T-helper 2 cell treated with Interferon-gamma antibody and Interleukin-4, amounts not matched to agents 5 μg/mL and 100 μg/mL, for 36 hours (primary cell): ENCODE results near the gene SAMD1.

Source experiments
- DNase-seq: peaks from one replicate; pipeline ENCODE4 v3.0.0; 2021; ENCODE audit warnings: low spot score
- H3K27ac Mint-ChIP-seq: one replicate; pipeline ENCODE4 v1.8.0; 2021; ENCODE audit warnings: mild to moderate bottlenecking, mixed read lengths
- H3K27me3 Mint-ChIP-seq: one replicate; pipeline ENCODE4 v1.8.0; 2021; ENCODE audit warnings: low read depth, mixed read lengths
- H3K36me3 Mint-ChIP-seq: one replicate; pipeline ENCODE4 v1.8.0; 2021; ENCODE audit warnings: low read depth, mixed read lengths
- H3K4me1 Mint-ChIP-seq: one replicate; pipeline ENCODE4 v1.8.0; 2021; ENCODE audit warnings: low read depth, mixed read lengths
- H3K4me3 Mint-ChIP-seq: one replicate; pipeline ENCODE4 v1.8.0; 2022; ENCODE audit warnings: mild to moderate bottlenecking, moderate library complexity, mixed read lengths
- H3K9me3 Mint-ChIP-seq: one replicate; pipeline ENCODE4 v1.8.0; 2021; ENCODE audit warnings: mixed read lengths

The SAMD1 gene

DNA sequence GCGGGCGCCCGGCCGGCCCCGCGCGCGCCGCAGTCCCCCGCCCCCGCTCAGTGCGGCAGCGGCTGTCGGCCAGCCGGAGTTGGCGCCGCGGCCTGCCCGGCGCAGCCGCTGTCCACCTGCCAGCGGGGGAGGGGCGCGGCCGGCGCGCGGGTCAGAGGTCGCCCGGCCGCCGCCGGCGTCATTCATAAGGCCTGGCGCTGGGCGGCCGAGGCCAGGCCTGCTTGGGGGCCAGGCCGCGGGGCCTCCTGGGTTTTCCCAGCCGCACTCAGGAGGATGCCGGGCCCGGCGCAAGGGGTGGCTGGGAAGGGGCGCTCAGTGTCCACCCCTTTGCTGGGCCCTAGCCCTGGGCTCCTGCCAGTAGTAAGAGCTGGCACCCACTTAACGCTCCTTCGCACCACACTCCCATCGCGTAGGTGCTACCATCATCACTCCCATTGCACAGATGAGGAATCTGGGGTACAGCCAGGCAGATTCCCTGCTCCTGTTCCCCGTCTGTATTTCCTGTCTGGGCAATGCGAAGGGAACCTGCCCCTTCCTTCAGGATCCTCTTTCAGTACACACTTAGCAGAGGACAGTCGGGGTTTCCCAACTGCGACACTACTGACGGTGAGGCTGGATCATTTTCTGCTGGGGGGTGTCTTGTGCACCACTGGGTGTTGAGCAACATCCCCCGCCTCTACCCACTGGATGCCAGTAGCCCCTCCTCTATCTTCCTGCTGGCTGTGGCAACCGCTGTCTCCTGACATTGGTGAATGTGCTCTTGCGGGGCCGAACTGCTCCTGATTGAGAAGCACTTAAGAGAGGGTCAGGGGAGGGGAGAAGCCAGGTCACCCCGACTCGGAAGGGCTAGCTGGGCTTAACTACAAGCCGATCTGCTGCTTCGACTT lies 27.9 kb upstream of the SAMD1 start:
- no peaks in the 10 kb centered on the region for H3K9me3 Mint-ChIP-seq
- peak overlapping the region; percentile 93 for H3K27ac Mint-ChIP-seq
- peak; percentile 27 for DNase-seq
- peak overlapping the region; percentile 86 for H3K4me3 Mint-ChIP-seq
- H3K27me3 Mint-ChIP-seq, result no peaks in the 10 kb centered on the region
- H3K36me3 Mint-ChIP-seq, result peaks cover 23% of the 10 kb centered on the region
- H3K4me1 Mint-ChIP-seq, result peaks cover 30% of the 10 kb centered on the region

DNA sequence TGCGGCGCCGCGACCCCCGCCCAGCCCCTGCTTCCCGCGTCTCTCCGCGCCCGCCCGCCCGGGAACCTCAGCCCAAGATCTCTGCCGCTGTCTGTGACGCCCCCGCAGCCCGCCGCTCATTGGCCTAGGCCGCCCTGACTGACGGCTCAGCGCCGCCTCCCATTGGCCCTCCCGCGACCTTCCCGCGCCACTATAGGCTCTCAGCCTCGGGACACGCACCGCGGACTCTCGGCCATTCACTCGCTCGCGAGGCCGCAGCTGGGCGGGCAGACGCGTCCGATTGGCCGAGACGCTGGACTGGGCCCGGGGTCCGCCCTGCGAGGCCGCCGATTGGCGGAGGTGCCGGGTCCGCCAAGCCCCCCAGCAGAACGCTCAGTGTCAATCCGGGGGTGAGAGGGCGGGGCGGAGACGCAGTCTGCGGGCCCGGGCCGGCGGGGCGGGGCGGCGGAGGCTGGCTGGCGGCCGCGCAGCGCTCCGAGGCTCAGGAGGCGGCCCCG lies 27.2 kb upstream of the SAMD1 start, which contains the start of gene PRKACA:
TSS of gene PRKACA (minus strand) at position 95 of the 497 bp plus-strand sequence. CDS start 215 bp downstream, outside the sequence.
- Mint-ChIP-seq H3K4me3 (peak within 1 kb of the TSS; percentile 94), H3K9me3 (no peaks in the 10 kb centered on the region), H3K4me1 (peaks cover 30% of the 10 kb centered on the region), H3K27me3 (no peaks in the 10 kb centered on the region), H3K27ac (peak within 1 kb of the TSS; percentile 93), H3K36me3 (peaks cover 19% of the 10 kb centered on the region)
- peak; percentile 100 for DNase-seq

DNA sequence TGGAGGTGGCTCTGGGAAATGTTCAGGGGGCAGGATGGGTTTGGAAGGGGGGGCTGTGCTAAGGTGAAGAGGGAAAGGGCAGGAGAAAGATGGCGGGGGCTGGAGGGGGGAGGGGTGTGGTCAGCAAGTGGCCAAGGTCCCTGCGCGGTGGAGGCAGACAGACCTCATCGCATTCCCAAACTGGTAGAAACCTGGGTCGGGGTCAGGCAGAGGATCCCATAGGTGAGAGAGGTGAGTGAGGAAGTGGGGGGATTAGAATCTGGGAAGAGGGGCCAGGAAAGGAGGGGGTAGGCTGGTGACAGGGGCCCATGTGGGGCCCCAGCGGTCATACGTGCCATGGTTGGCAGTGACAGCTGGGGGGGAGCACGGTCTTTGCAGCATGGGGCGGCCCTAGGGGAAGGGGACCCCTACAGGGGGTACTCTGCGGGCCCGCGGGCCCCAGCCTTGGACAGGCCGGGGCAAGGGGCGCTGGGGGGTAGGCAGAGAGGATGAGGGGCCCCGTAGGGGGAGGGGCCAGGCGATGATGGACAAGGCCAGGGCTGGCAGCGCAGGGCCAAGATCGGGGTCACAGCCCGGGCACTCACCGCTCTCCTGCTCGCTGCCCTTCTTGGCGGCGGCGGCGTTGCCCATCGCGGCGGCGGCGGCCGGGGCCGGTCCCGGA lies 26.5 kb upstream of the SAMD1 start:
- H3K27ac Mint-ChIP-seq, result peak overlapping the region; percentile 88
- peaks cover 29% of the 10 kb centered on the region for H3K4me1 Mint-ChIP-seq

DNA sequence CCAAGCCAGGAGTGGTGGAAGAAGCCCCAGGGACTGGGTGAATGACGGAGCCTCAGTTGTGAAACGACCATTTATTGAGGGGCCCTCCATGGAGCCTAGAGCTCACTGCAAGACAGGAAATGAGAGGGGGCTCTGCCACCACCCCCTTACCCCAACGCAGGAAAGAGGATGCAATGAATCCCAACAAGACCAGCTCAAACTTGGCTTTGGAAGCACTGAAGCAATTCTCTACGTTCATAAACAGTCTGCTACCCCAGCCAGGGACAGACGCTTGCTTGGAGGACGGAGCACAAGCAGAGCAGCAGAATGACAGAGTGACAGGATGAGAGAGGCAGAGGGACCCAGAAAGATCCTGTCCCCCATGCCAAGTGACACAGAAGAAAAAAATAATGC lies 26.0 kb upstream of the SAMD1 start:
- no peaks in the 10 kb centered on the region for H3K27me3 Mint-ChIP-seq
- H3K27ac Mint-ChIP-seq, result peak overlapping the region; percentile 88
- peak overlapping the region; percentile 94 for H3K4me3 Mint-ChIP-seq
- no peak for DNase-seq
- H3K36me3 Mint-ChIP-seq, result peaks cover 14% of the 10 kb centered on the region
- peaks cover 34% of the 10 kb centered on the region for H3K4me1 Mint-ChIP-seq
- no peaks in the 10 kb centered on the region for H3K9me3 Mint-ChIP-seq

More for the DNA sequence above, 26.5 kb upstream of the SAMD1 start:
- H3K36me3 Mint-ChIP-seq, result peaks cover 15% of the 10 kb centered on the region
- H3K27me3 Mint-ChIP-seq, result no peaks in the 10 kb centered on the region
- peak; percentile 23 for DNase-seq
- H3K4me3 Mint-ChIP-seq, result peak overlapping the region; percentile 94
- H3K9me3 Mint-ChIP-seq, result no peaks in the 10 kb centered on the region

DNA sequence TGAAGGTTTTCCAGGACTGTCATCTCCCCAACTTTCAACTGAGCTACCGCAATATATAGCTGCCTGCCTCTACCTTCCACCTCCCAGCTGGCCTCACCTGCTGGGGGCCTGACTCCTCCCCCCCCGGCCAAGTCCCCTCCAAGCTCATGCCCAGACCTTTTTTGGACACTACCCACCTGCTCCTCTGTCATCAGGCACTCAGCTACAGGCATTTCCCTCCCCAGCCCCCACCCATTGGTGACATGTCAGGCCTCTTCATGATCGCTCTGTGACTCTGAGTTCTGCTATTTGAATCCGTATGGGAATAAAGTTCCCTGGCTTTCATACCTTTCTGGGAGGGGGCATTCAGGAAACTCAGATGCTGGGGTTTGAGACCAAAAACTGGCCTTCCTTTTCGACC lies 25.2 kb upstream of the SAMD1 start:
- Mint-ChIP-seq H3K36me3 (peaks cover 10% of the 10 kb centered on the region), H3K4me3 (peak overlapping the region; percentile 94), H3K27me3 (no peaks in the 10 kb centered on the region), H3K4me1 (peaks cover 36% of the 10 kb centered on the region), H3K9me3 (no peaks in the 10 kb centered on the region), H3K27ac (no peak overlapping the region)
- no peak for DNase-seq

DNA sequence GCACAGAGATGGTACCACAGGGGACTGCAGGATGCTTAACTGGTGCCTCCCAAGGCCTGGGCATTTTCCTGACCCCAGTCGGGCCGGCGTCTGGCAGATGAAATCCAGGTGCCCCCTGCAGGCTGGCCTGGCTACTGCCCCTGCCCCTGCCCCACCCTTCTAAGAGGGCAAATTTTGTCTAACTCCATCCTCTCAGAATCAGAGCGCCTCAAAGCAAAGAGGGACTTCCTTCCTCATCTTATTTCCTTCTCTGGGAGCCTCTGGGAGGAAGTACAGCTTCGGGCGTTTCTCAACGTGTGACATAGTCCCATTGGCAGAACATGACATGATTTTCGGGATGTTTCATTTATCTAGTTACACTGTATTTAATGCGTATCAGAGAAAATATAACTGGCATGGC lies 24.3 kb upstream of the SAMD1 start:
- peak; percentile 38 for DNase-seq
- peak overlapping the region; percentile 26 for H3K27ac Mint-ChIP-seq
- no peaks in the 10 kb centered on the region for H3K27me3 Mint-ChIP-seq
- H3K36me3 Mint-ChIP-seq, result peaks cover 6% of the 10 kb centered on the region
- H3K4me3 Mint-ChIP-seq, result no peak overlapping the region
- H3K9me3 Mint-ChIP-seq, result no peaks in the 10 kb centered on the region
- H3K4me1 Mint-ChIP-seq, result peaks cover 36% of the 10 kb centered on the region

DNA sequence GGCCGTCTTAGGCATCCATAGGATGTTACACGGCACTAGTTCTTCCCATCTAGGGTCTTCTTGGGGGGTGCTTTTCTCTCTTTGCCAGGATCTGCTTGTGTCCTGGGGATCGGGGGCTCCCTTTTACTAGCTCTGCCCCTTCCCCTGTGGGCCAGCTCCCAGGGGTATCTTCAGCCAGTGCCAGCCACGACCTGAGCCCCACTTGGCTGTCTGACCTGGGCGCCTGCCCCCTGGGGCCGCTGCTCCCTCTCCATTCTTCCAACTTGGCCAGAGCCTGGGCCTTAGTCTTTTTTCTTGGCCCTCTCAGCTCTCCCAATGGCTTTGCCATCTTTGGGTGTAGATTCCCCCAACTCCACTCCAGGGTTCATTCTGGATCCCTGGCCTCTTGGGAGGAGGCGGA lies 23.9 kb upstream of the SAMD1 start:
- Mint-ChIP-seq H3K4me1 (peaks cover 36% of the 10 kb centered on the region), H3K27me3 (no peaks in the 10 kb centered on the region), H3K4me3 (no peak overlapping the region), H3K36me3 (peaks cover 6% of the 10 kb centered on the region), H3K27ac (peak overlapping the region; percentile 26), H3K9me3 (no peaks in the 10 kb centered on the region)
- DNase-seq, result no peak

DNA sequence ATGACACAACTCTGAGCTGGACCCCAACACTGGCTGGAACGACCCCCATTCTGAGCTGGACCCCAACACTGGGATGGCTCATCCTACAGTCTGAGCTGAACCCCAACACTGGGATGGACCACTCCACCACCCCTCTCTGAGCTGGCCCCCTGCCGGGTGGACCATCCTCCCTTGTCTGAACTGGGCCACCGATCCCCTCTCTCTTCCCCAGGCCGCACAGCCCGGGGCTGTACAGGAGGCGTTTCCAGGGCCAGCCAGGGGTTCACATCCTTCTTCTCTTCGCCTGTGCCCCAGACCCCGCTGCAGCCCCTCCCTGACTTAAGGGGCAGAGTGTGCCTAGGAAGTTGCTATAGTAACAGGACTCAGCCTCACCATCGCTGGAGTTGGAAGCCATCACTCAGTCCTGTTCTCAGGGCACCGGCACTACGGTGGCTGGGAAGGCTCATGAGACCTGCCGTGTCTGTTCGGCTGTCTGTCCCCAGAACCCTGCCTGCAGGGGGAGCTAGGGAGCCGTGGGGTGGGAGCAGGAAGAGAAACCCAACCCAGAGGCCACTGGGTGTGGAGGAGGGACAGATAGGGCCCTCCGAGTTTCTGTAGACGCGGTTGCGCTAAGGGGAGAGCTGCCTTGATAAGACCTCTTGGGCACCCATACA lies 23.3 kb upstream of the SAMD1 start:
- H3K9me3 Mint-ChIP-seq, result no peaks in the 10 kb centered on the region
- H3K4me3 Mint-ChIP-seq, result no peak overlapping the region
- peaks cover 2% of the 10 kb centered on the region for H3K36me3 Mint-ChIP-seq
- H3K27ac Mint-ChIP-seq, result no peak overlapping the region
- DNase-seq, result no peak
- H3K4me1 Mint-ChIP-seq, result peaks cover 32% of the 10 kb centered on the region
- no peaks in the 10 kb centered on the region for H3K27me3 Mint-ChIP-seq

DNA sequence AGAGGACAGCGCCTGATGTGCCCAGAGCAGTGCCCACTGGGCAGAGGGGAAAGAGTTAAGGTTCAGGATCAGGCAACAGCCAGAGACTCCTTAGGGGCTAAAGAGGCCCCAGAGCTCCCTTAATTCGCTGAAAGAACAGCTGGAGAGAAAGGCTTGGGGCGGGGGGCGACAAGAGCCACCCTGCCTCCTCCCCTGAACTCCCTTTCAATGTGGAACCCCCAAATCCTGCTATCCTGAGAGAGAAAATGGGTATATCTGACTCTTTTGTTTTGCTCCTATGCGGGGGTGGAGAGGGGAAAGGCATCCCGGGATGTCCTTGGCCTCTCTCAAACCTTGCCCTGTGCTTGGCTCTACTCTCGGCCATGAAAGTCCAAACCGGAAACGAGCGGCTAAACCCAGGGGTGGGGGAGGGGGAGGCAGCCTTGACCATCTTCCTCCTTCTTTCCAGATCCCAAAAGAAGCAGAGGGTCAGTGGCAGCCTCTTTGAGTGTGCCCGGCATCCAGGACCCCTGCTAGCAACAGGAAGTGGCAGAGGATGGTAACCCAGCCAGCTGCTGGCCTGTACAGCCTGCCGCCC lies 22.3 kb upstream of the SAMD1 start:
- H3K4me1 Mint-ChIP-seq, result peaks cover 27% of the 10 kb centered on the region
- DNase-seq, result no peak
- no peaks in the 10 kb centered on the region for H3K36me3 Mint-ChIP-seq
- H3K27me3 Mint-ChIP-seq, result no peaks in the 10 kb centered on the region
- H3K27ac Mint-ChIP-seq, result no peak overlapping the region
- H3K4me3 Mint-ChIP-seq, result no peak overlapping the region
- H3K9me3 Mint-ChIP-seq, result no peaks in the 10 kb centered on the region

DNA sequence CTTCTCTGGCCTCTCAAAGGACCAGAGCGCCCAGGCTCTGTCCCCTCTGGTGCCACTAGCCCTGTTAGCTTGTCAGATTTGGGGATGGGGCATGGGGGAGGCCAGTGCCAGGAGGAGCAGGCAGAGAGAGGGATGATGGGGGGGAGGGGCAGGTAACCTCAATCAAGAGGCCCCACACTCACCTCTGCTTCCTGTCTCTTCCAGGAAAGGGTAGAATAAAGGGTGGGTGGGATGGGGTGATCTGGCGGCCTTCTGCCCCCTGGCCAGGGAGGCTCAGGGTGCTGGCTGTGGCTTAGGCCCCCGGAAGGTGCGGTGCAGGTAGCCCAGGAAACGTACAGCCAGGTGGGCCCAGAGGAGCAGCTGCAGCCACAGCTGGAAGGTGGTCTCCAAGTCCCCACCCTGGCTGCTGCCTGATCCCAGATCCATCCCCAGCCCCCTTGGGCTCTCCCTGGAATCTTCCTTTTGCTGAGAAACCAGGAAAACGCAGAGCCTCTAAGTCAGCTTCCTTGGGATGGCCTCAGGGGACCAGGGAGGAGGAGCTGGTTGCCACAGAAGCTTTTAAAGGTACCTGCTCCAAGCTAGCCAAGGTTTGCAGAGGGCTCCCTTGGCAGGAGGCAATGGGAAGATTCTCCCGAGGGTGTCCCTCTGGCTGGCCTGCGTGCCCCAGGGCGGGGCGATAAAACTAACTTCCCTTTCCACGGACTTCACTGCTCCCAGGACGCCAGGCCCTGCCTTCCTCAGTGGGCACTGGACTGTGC lies 21.7 kb upstream of the SAMD1 start:
- Mint-ChIP-seq H3K4me3 (no peak overlapping the region), H3K9me3 (no peaks in the 10 kb centered on the region), H3K27me3 (no peaks in the 10 kb centered on the region), H3K27ac (no peak overlapping the region), H3K4me1 (peaks cover 27% of the 10 kb centered on the region), H3K36me3 (no peaks in the 10 kb centered on the region)
- DNase-seq, result no peak

DNA sequence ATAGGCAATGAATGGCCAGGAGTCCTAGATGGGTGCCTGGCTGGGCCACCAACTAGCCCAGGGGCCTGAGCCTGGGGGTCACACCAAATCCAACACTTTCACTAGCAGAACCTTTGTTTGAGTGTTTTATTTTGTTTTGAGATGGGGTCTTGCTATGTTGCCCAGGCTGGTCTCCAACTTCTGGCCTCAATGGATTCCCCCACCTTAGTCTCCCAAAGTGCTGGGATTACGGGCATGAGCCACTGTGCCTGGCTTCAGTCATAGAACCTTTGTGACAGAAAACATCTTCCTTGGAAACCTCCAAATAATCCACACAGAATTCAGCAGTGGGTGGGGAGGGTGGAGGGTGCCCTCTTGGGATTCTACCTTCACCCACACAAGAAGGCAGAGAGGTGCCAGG lies 20.9 kb upstream of the SAMD1 start:
- no peaks in the 10 kb centered on the region for H3K9me3 Mint-ChIP-seq
- DNase-seq, result no peak
- H3K4me1 Mint-ChIP-seq, result peaks cover 23% of the 10 kb centered on the region
- H3K27ac Mint-ChIP-seq, result no peak overlapping the region
- H3K4me3 Mint-ChIP-seq, result no peak overlapping the region
- H3K36me3 Mint-ChIP-seq, result no peaks in the 10 kb centered on the region
- no peaks in the 10 kb centered on the region for H3K27me3 Mint-ChIP-seq

DNA sequence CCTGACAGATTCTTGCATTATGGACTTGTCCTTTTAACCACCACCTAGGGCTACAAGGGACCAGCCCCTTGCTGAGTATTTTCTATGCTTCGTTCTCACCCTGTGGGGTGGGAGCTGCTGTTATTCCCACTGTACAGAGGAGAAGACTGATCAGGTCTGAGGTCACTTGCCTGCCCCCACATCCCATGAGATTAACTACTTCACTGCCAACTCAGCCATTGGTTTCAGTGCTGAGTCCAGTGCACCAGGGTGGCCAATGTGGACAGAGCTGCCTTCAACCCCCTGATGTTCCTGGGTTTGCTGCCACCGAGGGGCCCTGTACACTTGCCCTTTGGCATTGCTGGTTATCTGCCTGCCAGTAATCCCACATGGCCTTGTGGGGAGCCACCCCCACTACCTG lies 20.1 kb upstream of the SAMD1 start:
- Mint-ChIP-seq H3K36me3 (no peaks in the 10 kb centered on the region), H3K27ac (no peak overlapping the region), H3K4me3 (no peak overlapping the region), H3K27me3 (no peaks in the 10 kb centered on the region), H3K4me1 (peaks cover 15% of the 10 kb centered on the region), H3K9me3 (no peaks in the 10 kb centered on the region)
- no peak for DNase-seq
